Measurements from ENCODE around the gene PSENEN. TPM values are rescaled to one million over a fixed set of nuclear protein-coding genes. Genes with fewer than 3 reads are reported as not detected.
A peak's percentile ranks its signal among the peaks of the same experiment; 100 is the strongest.

Gene PSENEN
- total RNA-seq, 3 donors from 2014 or later (not counting 1 experiment from before 2014, with no cell fraction given) = 38.5 to 45.0 (median 41.0) TPM

DNA sequence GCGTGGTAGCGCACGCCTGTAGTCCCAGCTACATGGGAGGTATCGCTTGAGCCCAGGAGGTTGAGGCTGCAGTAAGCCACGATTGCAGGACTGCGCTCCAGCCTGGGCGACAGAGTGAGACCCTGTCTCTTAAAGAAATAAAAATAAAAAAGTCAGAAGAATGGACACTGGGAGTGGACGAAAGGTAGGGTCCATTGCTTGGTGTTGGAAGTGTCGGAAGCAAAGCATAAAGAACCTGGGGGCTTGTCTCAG is 29.5 kb downstream of the PSENEN start:
- DNase-seq (no peak), ATAC-seq (peak in 2 of 3 donors; percentile 1)
- Mint-ChIP-seq H3K4me1 (peaks cover 18 to 27% of the 10 kb centered on the region in 2 donors), H3K27ac (peak overlapping the region; percentile 43 to 72), H3K9me3 (no peaks in the 10 kb centered on the region), H3K27me3 (ENCODE audit: low read depth in 2 of 2) (no peaks in the 10 kb centered on the region), H3K4me3 (peak overlapping the region; percentile 90), H3K36me3 (no peaks in the 10 kb centered on the region)
- peaks cover 16% of the 10 kb centered on the region for H3K4me1 ChIP-seq (ENCODE audit: control insufficient read depth, insufficient read depth, low read length)
- TF ChIP-seq, protein P1, sequence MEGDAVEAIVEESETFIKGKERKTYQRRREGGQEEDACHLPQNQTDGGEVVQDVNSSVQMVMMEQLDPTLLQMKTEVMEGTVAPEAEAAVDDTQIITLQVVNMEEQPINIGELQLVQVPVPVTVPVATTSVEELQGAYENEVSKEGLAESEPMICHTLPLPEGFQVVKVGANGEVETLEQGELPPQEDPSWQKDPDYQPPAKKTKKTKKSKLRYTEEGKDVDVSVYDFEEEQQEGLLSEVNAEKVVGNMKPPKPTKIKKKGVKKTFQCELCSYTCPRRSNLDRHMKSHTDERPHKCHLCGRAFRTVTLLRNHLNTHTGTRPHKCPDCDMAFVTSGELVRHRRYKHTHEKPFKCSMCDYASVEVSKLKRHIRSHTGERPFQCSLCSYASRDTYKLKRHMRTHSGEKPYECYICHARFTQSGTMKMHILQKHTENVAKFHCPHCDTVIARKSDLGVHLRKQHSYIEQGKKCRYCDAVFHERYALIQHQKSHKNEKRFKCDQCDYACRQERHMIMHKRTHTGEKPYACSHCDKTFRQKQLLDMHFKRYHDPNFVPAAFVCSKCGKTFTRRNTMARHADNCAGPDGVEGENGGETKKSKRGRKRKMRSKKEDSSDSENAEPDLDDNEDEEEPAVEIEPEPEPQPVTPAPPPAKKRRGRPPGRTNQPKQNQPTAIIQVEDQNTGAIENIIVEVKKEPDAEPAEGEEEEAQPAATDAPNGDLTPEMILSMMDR (IDR thresholded peaks at IDR 0.05) = no peak
- WGBS (ENCODE audit: insufficient coverage) = 38% methylated on average over 9 of the region's 9 CpGs
- no peaks in the 10 kb centered on the region for H3K9me3 ChIP-seq (ENCODE audit: control insufficient read depth, insufficient read depth, low read length)
- no peak overlapping the region for H3K27ac ChIP-seq (ENCODE audit: low read length)
- intact Hi-C loops (cut with micrococcal nuclease) = loop anchor here (1.0 kb wide), 3 partner anchors 17 to 35 kb away; partner anchors contain the start of genes PROSER3, PSENEN and U2AF1L4
- H3K4me3 ChIP-seq (ENCODE audit: low read length) = peak overlapping the region; percentile 15
- H3K27me3 ChIP-seq (ENCODE audit: control insufficient read depth, insufficient read depth, low read length) = no peaks in the 10 kb centered on the region
- no peaks in the 10 kb centered on the region for H3K36me3 ChIP-seq (ENCODE audit: control insufficient read depth, insufficient read depth, low read length)

DNA sequence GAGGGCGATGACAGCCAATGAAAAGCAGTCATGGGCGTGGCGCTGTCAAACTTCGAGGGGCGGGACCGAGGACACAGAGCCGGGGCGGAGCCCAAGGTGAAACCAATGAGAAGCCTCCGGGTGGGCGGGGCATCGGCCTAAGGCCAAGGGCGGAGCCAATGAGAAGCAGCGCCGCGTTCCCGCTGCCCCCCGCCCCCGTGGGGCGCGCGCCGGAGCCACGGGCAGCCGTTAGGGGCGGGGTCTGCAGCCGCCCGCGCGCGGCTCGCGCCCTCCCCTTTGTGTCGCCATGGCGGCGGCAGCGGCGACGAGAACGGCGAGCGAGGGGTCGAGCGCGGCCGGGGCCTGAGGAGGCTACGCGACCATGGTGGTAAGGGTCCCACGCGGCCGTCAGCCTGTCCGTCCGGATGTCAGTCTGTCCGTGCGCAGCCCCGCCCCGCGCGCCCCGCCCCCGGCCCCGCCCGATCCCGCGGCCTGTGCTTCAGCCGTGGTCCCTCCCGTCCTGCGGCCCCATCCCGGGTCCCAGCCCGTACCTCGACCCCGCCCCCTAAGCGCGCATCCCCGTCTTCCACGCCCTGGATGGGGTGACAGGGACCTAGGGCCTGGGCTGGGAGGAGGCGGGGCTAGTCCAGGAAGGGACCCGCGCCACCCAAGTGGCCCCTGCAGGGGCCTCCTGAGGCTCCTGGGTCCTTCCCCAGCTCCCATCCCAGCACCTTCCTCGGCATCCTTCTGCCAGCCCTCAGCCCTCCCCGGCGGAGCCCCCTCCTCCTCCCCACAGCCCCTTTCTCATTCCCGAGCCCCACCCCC is 30.0 kb downstream of the PSENEN start, which contains the start of gene ARHGAP33:
Gene ARHGAP33 (plus strand): TSS at position 267 of the 804 bp plus-strand sequence. CDS start 95 bp downstream, at position 362.
- DNase-seq (peak; percentile 98 to 99), ATAC-seq (peak; percentile 98 to 100 (median 99))
- intact Hi-C loops (cut with micrococcal nuclease) = loop anchor here (1.0 kb wide), 3 partner anchors 17 to 35 kb away; partner anchors contain the start of genes PROSER3, PSENEN and U2AF1L4
- under 1% methylated on average over 82 of the region's 82 CpGs for WGBS (ENCODE audit: insufficient coverage)
- H3K4me3 ChIP-seq (ENCODE audit: low read length) = peak within 1 kb of the TSS; percentile 58
- TF ChIP-seq, protein P1 (IDR thresholded peaks at IDR 0.05) = no peak
- no peaks in the 10 kb centered on the region for H3K36me3 ChIP-seq (ENCODE audit: control insufficient read depth, insufficient read depth, low read length)
- H3K4me3 Mint-ChIP-seq = peak within 1 kb of the TSS; percentile 90
- H3K9me3 ChIP-seq (ENCODE audit: control insufficient read depth, insufficient read depth, low read length) = no peaks in the 10 kb centered on the region
- no peak within 1 kb of the TSS for H3K27ac ChIP-seq (ENCODE audit: low read length)
- peaks cover 18 to 27% of the 10 kb centered on the region in 2 donors for H3K4me1 Mint-ChIP-seq
- H3K27me3 ChIP-seq (ENCODE audit: control insufficient read depth, insufficient read depth, low read length) = no peaks in the 10 kb centered on the region
- H3K27ac Mint-ChIP-seq = peak within 1 kb of the TSS; percentile 43 to 72
- H3K36me3 Mint-ChIP-seq = no peaks in the 10 kb centered on the region
- H3K4me1 ChIP-seq (ENCODE audit: control insufficient read depth, insufficient read depth, low read length) = peaks cover 16% of the 10 kb centered on the region
- H3K9me3 Mint-ChIP-seq = no peaks in the 10 kb centered on the region
- no peaks in the 10 kb centered on the region for H3K27me3 Mint-ChIP-seq (ENCODE audit: low read depth in 2 of 2)

DNA sequence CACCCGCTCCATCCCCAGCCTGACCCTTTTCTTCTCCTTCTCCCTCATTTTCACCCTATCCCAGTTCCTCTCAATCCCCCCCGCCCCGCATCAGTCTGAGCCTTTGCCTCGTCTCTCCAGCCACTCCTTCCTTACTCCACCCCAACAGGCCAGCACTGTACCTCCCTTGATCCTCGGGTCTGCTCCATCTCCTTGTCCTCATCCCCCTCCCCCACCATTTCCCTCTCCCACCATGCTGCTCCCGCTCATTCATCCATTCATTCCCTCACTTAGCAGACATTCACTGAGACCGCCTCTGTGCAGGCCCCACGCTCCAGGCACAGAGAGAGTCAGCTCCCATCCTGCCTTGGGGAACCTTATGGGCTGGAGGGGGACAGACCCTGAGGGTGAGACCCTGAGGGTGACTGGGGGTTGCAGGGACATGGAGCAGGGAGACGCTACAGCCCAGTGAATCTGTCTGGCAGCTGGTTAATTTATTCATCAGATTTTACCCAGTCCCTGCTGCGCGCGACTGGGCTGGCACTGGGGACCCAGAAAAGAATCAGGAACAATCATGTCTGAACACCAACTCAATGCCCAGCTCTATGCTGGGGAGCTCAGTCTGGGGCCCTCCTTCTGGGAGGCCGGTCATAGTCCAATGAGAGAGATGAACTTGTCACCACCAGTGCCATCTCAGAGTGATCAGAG is 30.8 kb downstream of the PSENEN start:
- intact Hi-C loops (cut with micrococcal nuclease) = no loop called here
- H3K9me3 ChIP-seq (ENCODE audit: control insufficient read depth, insufficient read depth, low read length) = no peaks in the 10 kb centered on the region
- TF ChIP-seq, protein P1 (IDR thresholded peaks at IDR 0.05) = no peak
- Mint-ChIP-seq H3K9me3 (no peaks in the 10 kb centered on the region), H3K4me3 (peak overlapping the region; percentile 76), H3K36me3 (no peaks in the 10 kb centered on the region), H3K27me3 (ENCODE audit: low read depth in 2 of 2) (no peaks in the 10 kb centered on the region), H3K27ac (peak overlapping the region in 1 of 2 donors; percentile 72), H3K4me1 (peaks cover 18 to 27% of the 10 kb centered on the region in 2 donors)
- WGBS (ENCODE audit: insufficient coverage) = 71% methylated on average over 13 of the region's 13 CpGs
- H3K36me3 ChIP-seq (ENCODE audit: control insufficient read depth, insufficient read depth, low read length) = peaks cover 2% of the 10 kb centered on the region
- ATAC-seq = no peak
- H3K27me3 ChIP-seq (ENCODE audit: control insufficient read depth, insufficient read depth, low read length) = no peaks in the 10 kb centered on the region
- H3K4me3 ChIP-seq (ENCODE audit: low read length) = peak overlapping the region; percentile 58
- H3K27ac ChIP-seq (ENCODE audit: low read length) = no peak overlapping the region
- no peak for DNase-seq
- H3K4me1 ChIP-seq (ENCODE audit: control insufficient read depth, insufficient read depth, low read length) = peaks cover 16% of the 10 kb centered on the region

Measured in natural killer cell (primary cell).